SJSA1 (cell line): ENCODE results near the gene DOK5. TPM values are rescaled to one million over a fixed set of nuclear protein-coding genes. Genes with fewer than 3 reads are reported as not detected.

Experiments
- DNase-seq, 2 experiments: peaks; one replicate each; pipeline ENCODE4 v3.0.0-alpha.2; 2015 to 2020; ENCODE audit warnings: low spot score in 2 of 2, low read depth in 1 of 2
- H3K27ac ChIP-seq: fragments of 250-450 bp; sonication (Bioruptor Pico); 2 replicates; pipeline ENCODE4 v1.5.1; 2020; ENCODE audit warnings: mild to moderate bottlenecking, moderate library complexity
- H3K27me3 ChIP-seq: fragments of 250-450 bp; sonication (Bioruptor Pico); replicated peaks from 2 replicates; pipeline ENCODE4 v1.5.1; 2020; ENCODE audit warnings: mild to moderate bottlenecking, moderate library complexity
- H3K36me3 ChIP-seq: fragments of 250-450 bp; sonication (Bioruptor Pico); 2 replicates; pipeline ENCODE4 v1.5.1; 2020; ENCODE audit warnings: mild to moderate bottlenecking
- H3K4me1 ChIP-seq: fragments of 250-450 bp; sonication (Bioruptor Pico); replicated peaks from 2 replicates; pipeline ENCODE4 v1.6.1; 2021; ENCODE audit warnings: mild to moderate bottlenecking
- H3K4me3 ChIP-seq: fragments of 250-450 bp; sonication (Bioruptor Pico); 2 replicates; pipeline ENCODE4 v1.5.1; 2020; ENCODE audit warnings: mild to moderate bottlenecking
- H3K9me3 ChIP-seq: fragments of 250-450 bp; sonication (Bioruptor Pico); replicated peaks from 2 replicates; pipeline ENCODE4 v1.5.1; 2020; ENCODE audit warnings: mild to moderate bottlenecking
- total RNA-seq: library from RNA; depleted of rRNA; stranded (reverse); fragments of >200 nt; shearing (Covaris generic); gene quantifications from 2 replicates; pipeline ENCODE4 v1.2.3, GENCODE V29; 2014

DOK5 gene
- total RNA-seq, 1 experiment from 2014 or later = 0.63 TPM

GRCh38 chr20:54566031-54566688, 90.8 kb downstream of the DOK5 start:
- no peak overlapping the region for H3K4me3 ChIP-seq
- DNase-seq = no peak
- no peak overlapping the region for H3K27ac ChIP-seq
- H3K36me3 ChIP-seq = no peaks in the 10 kb centered on the region
- no peaks in the 10 kb centered on the region for H3K9me3 ChIP-seq
- no peaks in the 10 kb centered on the region for H3K4me1 ChIP-seq
- no peaks in the 10 kb centered on the region for H3K27me3 ChIP-seq

GRCh38 chr20:54570561-54570960, 95.2 kb downstream of the DOK5 start:
- Histone ChIP-seq H3K9me3 (no peaks in the 10 kb centered on the region), H3K36me3 (no peaks in the 10 kb centered on the region), H3K4me3 (no peak overlapping the region), H3K27me3 (no peaks in the 10 kb centered on the region), H3K4me1 (no peaks in the 10 kb centered on the region), H3K27ac (no peak overlapping the region)
- no peak for DNase-seq

GRCh38 chr20:54572665-54573435, 97.5 kb downstream of the DOK5 start:
- Histone ChIP-seq H3K9me3 (no peaks in the 10 kb centered on the region), H3K36me3 (no peaks in the 10 kb centered on the region), H3K4me3 (no peak overlapping the region), H3K27ac (no peak overlapping the region), H3K4me1 (no peaks in the 10 kb centered on the region), H3K27me3 (no peaks in the 10 kb centered on the region; the same call in 1 of the 2 replicates)
- no peak for DNase-seq

- Histone ChIP-seq H3K36me3 (no peaks in the 10 kb centered on the region), H3K4me3 (no peak overlapping the region), H3K9me3 (no peaks in the 10 kb centered on the region), H3K27ac (no peak overlapping the region), H3K27me3 (no peaks in the 10 kb centered on the region; the same call in 1 of the 2 replicates), H3K4me1 (no peaks in the 10 kb centered on the region)
- no peak for DNase-seq
Measured at GRCh38 chr20:54573838-54574237, 98.4 kb downstream of the DOK5 start.

- H3K36me3 ChIP-seq = no peaks in the 10 kb centered on the region
- no peaks in the 10 kb centered on the region; the same call in 1 of the 2 replicates for H3K27me3 ChIP-seq
- no peak overlapping the region for H3K27ac ChIP-seq
- no peak overlapping the region for H3K4me3 ChIP-seq
- DNase-seq = no peak
- no peaks in the 10 kb centered on the region for H3K4me1 ChIP-seq
- no peaks in the 10 kb centered on the region for H3K9me3 ChIP-seq
Measured at GRCh38 chr20:54576518-54576917, 101.1 kb downstream of the DOK5 start.

- Histone ChIP-seq H3K4me1 (no peaks in the 10 kb centered on the region), H3K4me3 (no peak overlapping the region), H3K9me3 (no peaks in the 10 kb centered on the region), H3K27ac (no peak overlapping the region), H3K27me3 (no peaks in the 10 kb centered on the region; the same call in 1 of the 2 replicates), H3K36me3 (no peaks in the 10 kb centered on the region)
- DNase-seq = no peak
Measured at GRCh38 chr20:54577637-54578036, 102.2 kb downstream of the DOK5 start.

- Histone ChIP-seq H3K4me1 (no peaks in the 10 kb centered on the region), H3K27me3 (no peaks in the 10 kb centered on the region), H3K27ac (no peak overlapping the region), H3K4me3 (no peak overlapping the region), H3K9me3 (no peaks in the 10 kb centered on the region), H3K36me3 (no peaks in the 10 kb centered on the region)
- DNase-seq = no peak
Measured at GRCh38 chr20:54585217-54585616, 109.8 kb downstream of the DOK5 start.

- no peaks in the 10 kb centered on the region for H3K9me3 ChIP-seq
- no peak overlapping the region for H3K4me3 ChIP-seq
- DNase-seq = no peak
- no peaks in the 10 kb centered on the region for H3K4me1 ChIP-seq
- no peaks in the 10 kb centered on the region for H3K36me3 ChIP-seq
- no peak overlapping the region for H3K27ac ChIP-seq
- H3K27me3 ChIP-seq = no peaks in the 10 kb centered on the region
Measured at GRCh38 chr20:54587408-54587807, 112.0 kb downstream of the DOK5 start.

- H3K27ac ChIP-seq = no peak overlapping the region
- DNase-seq = no peak
- H3K4me1 ChIP-seq = no peaks in the 10 kb centered on the region
- no peak overlapping the region for H3K4me3 ChIP-seq
- no peaks in the 10 kb centered on the region for H3K27me3 ChIP-seq
- no peaks in the 10 kb centered on the region for H3K36me3 ChIP-seq
- H3K9me3 ChIP-seq = no peaks in the 10 kb centered on the region
Measured at GRCh38 chr20:54589402-54590030, 114.1 kb downstream of the DOK5 start.

GRCh38 chr20:54590856-54591255, 115.5 kb downstream of the DOK5 start:
- Histone ChIP-seq H3K36me3 (no peaks in the 10 kb centered on the region), H3K4me3 (no peak overlapping the region), H3K4me1 (no peaks in the 10 kb centered on the region), H3K27me3 (no peaks in the 10 kb centered on the region), H3K27ac (no peak overlapping the region), H3K9me3 (no peaks in the 10 kb centered on the region)
- DNase-seq = no peak

- no peaks in the 10 kb centered on the region for H3K36me3 ChIP-seq
- no peaks in the 10 kb centered on the region for H3K27me3 ChIP-seq
- H3K4me3 ChIP-seq = no peak overlapping the region
- DNase-seq = no peak
- no peaks in the 10 kb centered on the region for H3K4me1 ChIP-seq
- no peaks in the 10 kb centered on the region for H3K9me3 ChIP-seq
- no peak overlapping the region for H3K27ac ChIP-seq
Measured at GRCh38 chr20:54596651-54597050, 121.3 kb downstream of the DOK5 start.

- H3K4me1 ChIP-seq = no peaks in the 10 kb centered on the region
- no peaks in the 10 kb centered on the region for H3K27me3 ChIP-seq
- no peak for DNase-seq
- no peaks in the 10 kb centered on the region for H3K36me3 ChIP-seq
- H3K4me3 ChIP-seq = no peak overlapping the region
- H3K9me3 ChIP-seq = no peaks in the 10 kb centered on the region
- H3K27ac ChIP-seq = no peak overlapping the region
Measured at GRCh38 chr20:54598352-54598751, 123.0 kb downstream of the DOK5 start.

GRCh38 chr20:54600634-54601033, 125.2 kb downstream of the DOK5 start:
- H3K4me1 ChIP-seq = no peaks in the 10 kb centered on the region
- no peak for DNase-seq
- no peak overlapping the region for H3K4me3 ChIP-seq
- H3K9me3 ChIP-seq = no peaks in the 10 kb centered on the region
- H3K36me3 ChIP-seq = no peaks in the 10 kb centered on the region
- no peak overlapping the region for H3K27ac ChIP-seq
- H3K27me3 ChIP-seq = no peaks in the 10 kb centered on the region

- H3K27me3 ChIP-seq = no peaks in the 10 kb centered on the region
- no peaks in the 10 kb centered on the region for H3K36me3 ChIP-seq
- no peaks in the 10 kb centered on the region for H3K4me1 ChIP-seq
- DNase-seq = no peak
- H3K9me3 ChIP-seq = no peaks in the 10 kb centered on the region
- H3K27ac ChIP-seq = no peak overlapping the region
- H3K4me3 ChIP-seq = no peak overlapping the region
Measured at GRCh38 chr20:54601831-54602515, 126.6 kb downstream of the DOK5 start.
